H1 (cell line): ENCODE results near the gene KCNQ1OT1.

Experiments
- CTCF ChIP-seq, 3 experiments: IDR thresholded peaks; 1 replicate in 2 of 3; 2 replicates in 1 of 3; pipeline versions ENCODE4 v1.5.1 to v1.6.1; 2011; ENCODE audit warnings: low read length in 3 of 3, mild to moderate bottlenecking in 3 of 3, inconsistent platforms in 2 of 3, low read depth in 1 of 3, moderate library complexity in 1 of 3; ENCODE audit not compliant: insufficient read depth in 1 of 3; ENCODE audit errors: control extremely low read depth in 1 of 3
- JUN ChIP-seq: IDR thresholded peaks from 2 replicates; pipeline ENCODE4 v1.6.1; 2011; ENCODE audit warnings: low read depth, mild to moderate bottlenecking, improper control_type of control experiment, low read length
- SP1 ChIP-seq: IDR thresholded peaks from 2 replicates; pipeline ENCODE4 v1.6.1; 2011; ENCODE audit warnings: low read depth, low read length

DNA sequence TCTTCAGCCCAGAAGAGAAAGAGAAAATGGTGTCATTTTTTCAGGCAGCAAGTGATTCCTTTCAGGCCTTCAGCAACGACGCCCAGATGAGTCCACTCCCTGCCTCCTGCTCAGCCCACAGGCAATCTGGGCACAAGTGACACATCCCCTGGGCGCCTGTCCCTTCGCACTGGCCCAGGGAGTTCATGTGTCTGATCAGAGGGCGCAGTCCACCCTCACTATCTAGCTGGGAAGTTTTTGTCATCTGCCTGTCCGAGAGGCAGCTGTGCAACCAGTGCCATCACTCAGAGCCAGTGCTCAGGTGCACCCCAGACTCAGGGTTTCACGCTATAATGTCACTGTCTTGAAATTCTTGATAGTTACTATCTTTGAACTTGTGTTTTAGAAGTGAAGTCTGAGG, 1.4 kb upstream of the KCNQ1OT1 start:
- TF ChIP-seq CTCF (IDR thresholded peaks at IDR 0.05; ENCODE audit: control extremely low read depth in 1 of 3, insufficient read depth in 1 of 3, low read depth in 1 of 3, low read length in 3 of 3) (no peak), JUN (no peak), SP1 (no peak)
